CD4-positive, alpha-beta T cell treated with Interleukin-15 for 1 hour (primary cell): ENCODE results near the gene PRR29.

Source experiments
- DNase-seq: peaks from one replicate; pipeline ENCODE4 v3.0.0-alpha.2; 2020

The PRR29 gene

DNA sequence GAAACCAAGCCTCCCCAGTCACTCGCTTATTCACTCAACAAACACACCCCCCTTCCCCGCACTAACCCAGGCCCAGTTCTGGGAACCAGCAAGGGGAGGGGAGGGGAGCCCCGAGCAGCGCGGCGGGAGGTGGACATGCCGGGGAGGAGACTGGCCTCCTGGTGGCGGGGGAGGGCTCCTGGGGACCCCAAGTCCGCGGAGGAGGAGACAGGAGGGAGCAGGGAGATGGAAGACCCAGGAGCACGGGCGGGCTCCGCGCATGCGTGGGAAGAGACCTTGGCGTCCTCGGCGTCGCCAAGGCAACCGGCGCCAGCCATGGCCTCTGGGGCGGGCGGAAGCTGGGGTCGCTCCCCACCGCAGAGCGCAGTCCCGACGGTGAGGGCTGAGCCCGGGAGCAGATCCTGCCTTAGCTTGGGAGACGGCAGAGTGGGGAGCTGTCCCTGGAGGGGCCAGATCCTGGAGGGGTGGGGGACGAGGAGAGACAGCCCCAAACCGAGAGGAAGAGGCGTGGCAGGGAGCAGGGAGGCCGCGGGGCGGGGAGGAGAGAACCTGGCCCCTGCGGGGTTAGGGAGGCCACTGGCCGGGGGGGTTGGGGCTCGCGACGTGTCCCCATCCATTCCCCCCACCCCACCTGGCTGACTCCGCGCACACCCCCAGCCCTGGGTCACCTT, at the start of gene PRR29:
PRR29 (plus strand) TSS at position 302 of the 671 bp plus-strand sequence; CDS start at position 316, 14 bp downstream.
- DNase-seq = peak; percentile 81

DNA sequence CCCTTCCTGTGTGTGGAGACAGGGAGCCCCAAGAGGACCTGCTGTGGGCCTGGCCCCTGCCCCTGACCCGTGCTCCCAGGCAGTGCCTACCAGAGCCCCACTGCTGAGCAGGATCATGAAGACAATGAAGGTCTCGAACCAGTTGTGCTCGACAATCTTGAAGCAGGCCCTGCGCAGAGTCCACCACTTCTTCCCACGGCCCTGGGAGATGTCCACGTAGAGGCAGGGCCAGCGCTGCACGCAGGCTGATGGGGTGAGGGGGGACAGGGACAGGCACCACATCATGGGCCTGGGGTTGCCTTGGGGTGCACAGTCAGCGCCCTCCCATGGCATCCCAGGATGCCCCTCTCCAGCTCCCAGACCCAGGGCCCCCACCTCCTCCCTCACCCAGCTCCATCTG, 49.6 kb upstream of the PRR29 start:
- no peak for DNase-seq

DNA sequence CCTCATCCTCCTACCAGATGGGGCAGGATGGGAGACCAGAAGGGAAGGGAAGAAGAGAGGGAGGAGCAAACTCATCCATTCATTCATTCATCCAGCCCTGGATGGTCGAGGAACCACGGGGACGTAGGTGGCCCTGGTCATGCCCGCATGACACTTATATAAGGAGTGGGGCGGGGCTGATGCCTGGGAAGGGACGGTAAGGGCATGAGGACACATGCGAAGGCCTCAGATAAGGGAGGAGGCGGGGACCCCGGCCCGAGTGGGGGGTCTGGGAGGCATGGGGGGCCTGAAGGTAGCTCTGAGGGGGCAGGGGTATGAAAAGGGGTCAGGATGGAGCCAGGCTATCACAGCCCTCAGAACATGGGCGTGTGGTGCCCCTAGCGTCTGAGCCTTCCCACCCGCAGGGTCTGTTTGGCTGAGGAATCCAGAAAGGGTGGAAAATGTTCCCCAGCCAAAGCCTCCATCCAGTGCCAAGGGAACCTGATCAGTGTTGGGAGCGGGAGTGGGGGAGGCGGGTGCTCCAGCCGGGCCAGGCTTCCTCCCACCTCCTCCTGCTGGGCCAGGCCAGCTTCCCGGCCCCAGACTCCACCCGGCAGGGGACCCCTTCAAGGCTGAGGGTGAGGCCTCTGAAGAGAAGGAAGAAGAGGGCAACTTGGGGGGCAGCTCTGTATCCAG, 48.4 kb upstream of the PRR29 start:
- no peak for DNase-seq

DNA sequence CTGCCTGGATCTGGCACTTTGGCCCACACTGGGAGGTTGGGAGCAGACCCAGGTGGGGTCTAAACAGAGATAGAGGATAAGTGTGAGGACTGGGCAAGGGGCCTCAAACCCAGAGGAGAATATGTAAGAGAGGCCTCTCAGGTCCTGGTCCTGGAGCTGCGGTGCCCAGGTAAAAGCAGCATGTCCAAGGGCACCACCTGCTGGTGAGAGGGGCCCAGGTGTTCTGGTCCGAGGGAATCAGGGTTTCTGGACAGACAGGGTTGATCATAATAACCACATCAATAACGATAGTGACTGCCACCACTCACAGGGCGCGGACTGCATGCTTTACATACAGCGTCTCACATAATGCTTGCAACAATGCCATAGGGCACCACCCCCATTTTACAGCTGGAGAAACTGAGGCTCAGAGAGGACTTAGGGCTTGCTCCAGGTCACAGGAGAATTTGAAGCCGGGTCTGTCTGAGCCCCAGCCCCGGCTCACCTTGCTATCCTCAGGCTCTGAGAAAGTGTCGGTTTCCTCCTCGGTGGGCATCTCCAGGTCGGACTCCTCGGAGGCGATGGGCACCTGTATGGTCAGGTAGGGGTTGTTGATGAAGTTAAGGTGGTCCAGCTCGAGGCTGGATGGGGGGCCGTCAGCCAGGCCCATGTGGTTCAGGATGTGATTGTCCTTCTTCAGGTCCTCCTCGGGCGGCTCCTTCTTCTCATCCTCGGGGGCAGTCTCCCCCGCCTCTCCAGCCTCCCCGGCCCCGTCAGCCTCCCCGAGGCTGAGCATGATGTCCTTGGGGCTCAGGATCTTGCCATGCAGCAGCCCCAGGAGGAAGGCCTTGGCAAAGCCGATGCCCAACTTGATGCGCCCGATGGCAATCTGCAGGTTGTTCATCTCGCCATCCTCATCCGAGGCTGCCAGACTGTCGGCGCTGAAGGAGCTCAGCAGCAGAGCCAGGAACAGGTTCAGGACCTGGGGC, 46.9 kb upstream of the PRR29 start:
- peak; percentile 56 for DNase-seq

DNA sequence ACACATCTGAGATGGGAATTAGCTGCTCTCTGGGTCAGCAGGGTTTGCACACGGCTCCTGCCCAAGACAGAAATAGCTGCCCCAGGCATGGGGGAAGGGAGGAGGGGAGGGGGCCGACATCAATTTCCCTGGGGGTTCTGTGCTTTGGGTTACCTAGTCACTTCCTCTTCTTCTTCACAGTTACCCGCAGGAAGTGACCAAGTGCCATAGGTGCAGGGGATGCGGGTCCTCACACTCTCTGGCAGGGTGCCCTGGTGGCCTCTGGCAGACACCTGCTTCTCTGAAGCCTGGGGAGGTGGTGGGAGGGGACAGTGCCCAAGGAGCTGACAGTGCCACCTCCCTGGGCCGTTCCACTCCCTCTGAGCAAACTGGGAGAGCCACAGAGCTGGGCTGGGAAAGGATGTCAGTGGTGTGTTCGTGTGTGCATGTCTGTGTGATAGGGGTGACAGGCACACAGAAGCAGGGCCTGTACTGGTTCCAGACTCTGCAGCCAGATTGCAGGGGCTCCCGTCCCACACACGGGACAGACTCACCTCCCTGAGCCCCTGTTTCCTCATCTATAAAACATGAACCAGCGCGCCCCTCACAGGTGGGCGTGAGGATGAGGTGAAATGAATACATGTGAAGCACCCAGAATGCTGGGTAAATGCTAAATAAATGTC, 43.6 kb upstream of the PRR29 start:
- peak; percentile 68 for DNase-seq

DNA sequence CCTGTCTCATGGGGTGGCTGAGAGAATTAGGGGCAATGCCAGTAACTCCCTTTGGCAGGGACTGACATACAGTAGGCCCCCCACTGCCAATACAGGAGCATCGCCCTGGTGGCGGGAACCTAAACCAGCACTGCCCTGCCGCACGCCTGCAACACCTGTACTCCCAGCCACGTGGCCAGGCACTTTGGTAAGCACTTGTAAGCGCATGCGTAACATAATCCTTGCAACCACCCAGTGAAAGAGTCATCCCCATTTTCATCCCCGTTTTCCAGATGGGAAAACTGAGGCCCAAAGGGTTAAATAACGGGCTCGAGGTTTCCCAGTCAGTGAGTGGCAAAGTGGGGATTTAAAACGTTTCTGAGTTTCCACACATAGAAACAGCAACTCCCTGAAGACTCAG, 42.9 kb upstream of the PRR29 start:
- no peak for DNase-seq

DNA sequence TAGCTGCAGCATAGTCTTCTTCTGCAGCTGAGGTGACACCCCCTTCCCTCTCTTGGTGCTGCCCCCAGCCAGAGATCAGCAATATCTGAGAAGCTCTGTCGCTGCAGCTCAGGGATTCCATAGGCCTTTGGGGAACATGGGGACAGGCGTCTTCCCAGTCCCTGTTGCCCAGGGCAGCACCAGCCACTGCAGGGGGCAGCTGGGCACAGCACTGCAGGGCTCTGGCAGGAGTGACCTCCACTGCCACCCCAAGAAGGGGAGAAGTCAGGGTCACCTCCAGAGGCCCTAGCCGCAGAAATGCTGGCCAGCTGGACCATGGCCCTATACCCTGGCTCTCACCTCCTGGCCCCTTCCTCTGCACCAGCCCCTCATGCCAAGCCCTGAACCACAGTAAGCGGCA, 42.4 kb upstream of the PRR29 start:
- no peak for DNase-seq

DNA sequence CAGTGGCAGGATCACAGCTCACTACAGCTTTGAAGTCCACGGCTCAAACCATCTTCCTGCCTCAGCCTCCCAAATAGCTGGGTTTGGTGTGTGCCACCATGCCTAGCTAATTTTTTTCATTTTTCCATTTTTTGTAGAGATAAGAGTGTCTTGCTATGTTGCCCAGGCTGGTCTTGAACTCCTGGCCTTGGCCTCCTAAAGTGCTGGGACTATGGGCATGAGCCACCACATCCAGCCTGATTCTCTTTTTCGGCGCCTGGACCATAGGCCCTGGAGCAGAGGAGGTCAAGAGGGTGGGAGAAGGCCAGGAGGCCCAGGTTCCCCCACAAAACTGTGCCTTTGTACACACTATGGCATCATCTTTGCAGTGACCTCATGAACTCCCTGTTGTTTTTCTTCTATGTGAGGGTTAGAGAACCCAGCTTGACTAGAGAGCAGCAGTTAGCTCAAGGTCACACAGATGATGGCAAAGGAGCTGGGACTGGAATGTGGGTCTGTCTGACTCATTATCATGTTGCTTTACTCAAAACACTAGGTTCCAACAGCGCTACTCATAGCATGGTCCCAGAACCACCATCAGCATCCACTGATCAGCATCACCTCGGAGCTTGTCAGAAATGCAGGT, 41.7 kb upstream of the PRR29 start:
- DNase-seq = no peak

DNA sequence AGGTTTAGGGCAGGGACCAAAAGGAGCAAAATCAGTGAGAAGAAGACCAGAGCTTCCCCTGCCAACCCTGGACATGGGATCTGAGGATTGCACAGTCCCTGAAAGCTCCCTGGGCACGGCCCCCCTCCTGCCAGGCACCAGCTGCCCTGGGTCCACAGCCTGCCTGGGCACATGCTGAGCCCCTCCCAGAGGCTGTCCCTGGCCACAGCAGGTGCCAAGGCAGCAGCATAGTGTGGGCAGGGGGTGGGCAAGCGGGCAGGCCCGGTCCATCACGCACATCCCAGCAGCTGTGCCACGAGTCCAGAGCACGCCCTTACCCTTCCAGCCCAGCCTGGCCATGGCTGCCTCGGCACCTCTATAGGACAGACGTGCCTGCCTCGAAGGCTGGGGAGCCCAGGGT, 38.1 kb upstream of the PRR29 start:
- DNase-seq = no peak

DNA sequence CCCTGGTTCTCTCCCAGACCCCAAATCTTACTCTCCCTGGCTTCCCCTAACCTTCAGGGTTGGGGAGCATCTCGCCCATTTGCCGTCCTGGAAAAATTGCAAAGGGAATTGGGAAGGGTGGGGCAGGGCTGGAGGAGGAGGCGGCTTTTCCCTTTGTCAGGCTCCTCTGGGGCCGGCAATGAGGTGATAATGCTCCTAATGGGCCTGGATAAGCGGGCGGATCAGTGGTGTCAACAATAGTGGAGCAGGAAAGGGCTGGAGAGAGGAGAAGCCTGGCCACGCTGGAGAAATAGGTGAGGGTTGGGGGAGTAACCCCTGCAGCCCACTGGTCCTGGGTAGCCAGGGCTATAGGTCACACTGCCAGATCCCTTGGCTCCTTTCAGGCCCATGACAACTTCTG, 37.7 kb upstream of the PRR29 start:
- DNase-seq = no peak

DNA sequence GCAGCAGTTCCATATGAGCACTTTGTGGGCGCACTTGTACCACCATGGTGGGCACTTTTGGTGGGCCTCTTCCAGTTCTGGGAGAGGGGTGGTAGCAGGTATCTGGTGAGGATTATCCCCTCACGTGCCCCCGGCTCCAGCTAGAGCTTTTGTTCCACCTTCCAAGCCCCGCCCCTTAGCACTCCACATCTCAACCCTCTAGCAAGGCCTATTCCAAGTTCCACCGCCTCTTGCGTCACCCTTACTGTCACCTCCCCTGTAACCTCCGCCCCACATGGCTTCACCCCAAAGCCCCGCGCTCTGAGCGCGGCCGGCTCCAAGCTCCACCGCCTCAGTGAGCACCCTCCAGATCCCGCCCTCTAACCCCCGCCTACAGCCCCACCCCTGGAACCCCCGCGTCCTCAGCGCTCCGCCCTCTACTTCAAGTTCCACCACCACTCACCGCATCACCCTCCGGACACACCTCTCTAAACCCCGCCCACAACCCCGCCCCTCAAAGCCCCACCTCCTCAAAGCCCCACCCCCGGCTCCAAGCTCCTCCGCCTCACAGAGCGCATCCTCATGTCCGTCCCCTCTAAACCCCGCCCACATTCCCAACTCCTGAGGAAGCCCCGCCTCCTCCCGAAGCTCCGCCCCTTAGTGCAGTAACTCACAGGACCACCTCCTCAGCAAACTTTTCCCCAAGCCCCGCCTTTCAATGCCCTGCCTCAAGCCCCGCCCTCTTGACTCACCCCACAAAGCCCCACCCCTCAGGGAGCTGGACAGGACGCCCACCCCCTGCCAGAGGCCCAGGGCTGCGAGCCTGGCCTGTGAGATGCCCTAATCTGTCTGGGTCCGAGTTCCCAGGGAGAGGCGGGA, 36.6 kb upstream of the PRR29 start:
- peak; percentile 71 for DNase-seq

DNA sequence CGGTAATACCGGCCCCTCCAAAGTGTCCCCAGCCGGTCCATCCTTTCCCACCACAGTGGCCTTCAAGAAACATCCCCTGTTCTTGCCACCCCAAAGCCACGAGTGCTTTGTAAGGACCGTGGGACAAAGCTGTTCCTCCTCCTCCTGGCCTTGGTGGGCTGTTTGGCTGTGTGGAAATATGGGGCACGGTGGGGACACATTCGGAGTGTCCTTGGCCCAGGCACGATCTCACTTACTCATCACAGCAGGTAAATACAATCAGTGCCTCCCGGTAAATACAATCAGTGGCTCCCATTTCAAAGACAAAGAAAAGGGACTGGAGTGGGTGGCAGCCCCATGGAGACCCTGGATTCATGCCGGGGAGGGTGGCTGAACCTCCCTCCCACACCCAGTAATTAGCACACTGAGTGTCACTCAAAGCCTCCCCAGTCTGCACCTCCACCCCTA, 35.8 kb upstream of the PRR29 start:
- no peak for DNase-seq

DNA sequence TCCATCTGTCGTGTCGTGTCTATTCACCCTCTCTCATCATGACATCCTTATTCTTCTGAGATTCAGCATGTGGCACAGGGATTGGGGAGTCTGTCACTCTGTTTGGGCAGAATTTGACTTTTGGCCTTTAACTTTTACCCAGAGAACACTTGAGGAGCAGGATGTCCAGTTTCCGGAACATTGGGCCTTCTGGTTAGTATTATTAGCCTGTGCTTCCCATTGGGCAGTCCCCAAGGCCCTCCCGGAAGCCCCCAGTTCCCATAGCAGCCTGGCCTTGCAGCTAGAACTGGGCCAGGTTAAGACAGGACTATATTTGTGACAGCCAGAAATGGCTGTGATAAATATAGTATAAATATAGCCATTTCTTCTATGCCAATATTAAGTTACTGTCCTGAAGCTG, 35.0 kb upstream of the PRR29 start:
- no peak for DNase-seq

DNA sequence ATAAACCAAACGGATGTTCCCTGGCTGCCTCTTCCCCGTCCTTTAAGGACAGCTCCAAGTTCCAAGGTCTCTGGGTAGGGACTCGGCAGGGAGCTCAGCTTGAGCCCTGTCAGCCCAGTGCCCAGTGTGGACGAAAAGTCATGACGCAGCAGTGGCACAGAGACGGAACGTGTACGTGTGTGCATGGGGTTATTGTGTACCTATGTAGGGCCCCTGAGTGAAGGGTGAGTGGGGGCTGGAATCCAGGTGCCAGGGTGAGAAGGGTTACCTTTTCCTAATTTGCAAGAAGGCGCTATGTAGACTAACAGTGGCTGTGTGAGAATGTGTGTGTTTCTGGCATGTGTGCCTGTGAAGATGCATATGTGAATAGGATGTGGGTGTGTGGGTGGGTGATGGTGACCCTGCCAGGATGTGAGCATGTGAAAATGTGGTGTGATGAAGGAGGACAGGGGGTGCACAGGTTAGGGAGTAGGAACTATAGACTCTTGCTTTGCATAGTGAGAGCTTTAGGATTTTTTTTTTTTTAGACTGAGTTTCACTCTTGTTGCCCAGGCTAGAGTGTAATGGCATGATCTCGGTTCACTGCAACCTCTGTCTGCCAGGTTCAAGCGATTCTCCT, 31.4 kb upstream of the PRR29 start:
- DNase-seq = no peak

DNA sequence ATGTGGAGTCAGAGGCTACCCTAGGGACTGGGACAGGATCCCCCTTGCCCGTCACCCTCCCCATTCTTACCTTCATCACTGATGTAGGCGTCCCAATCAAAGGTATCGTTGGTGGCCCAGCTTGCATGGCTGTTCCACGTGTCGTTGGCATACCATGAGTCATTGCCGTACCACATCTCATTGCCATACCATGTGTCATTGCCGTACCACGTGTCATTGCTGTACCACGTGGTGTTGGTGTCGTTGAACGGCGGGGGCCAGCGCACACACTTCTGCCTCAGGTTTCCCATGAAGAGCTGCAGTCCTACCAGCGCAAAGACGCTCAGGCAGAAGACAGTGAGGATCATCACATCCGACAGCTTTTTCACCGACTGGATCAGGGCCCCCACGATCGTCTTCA, 30.2 kb upstream of the PRR29 start:
- no peak for DNase-seq

DNA sequence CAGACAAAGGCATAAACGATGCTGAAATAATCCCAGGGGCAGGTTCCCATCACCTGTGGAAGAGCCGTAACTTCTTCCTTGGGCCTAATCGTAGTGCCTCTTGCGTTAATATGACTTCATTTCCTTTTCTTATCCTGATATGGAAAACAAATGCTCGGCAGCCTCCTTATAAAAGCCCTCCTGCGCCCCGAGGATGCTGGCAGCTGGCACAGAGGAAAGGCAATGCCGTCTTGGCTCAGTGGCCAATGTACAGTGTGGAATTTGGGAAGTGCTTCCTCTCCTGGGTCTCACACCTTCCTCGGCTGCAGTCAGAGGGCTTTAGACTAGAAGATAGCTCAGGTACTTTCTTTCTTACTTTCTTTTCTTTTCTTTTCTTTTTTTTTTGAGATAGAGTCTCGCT, 28.9 kb upstream of the PRR29 start:
- no peak for DNase-seq

DNA sequence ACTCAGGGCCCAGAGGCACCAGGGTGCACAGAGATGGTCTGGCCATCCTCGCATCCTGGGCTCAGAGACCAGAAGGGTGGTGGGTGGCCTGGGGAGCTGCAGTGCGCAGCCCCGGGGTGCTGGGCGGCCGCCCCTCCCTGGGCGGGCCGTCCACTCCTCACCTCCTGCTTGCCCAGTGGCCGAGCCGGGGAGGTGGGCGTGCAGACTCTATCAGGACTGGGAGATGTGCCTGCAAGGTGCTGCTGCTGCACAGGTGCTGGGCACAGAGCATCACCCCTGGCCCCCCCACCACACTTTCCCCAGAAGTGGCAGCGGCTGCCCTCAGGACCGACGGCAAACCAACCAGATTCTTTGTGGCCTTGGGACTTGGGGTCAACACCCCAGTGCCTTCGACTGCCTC, 25.4 kb upstream of the PRR29 start, which contains the start of gene SCN4A:
SCN4A (minus strand) TSS at position 123 of the 400 bp plus-strand sequence; CDS start at position 46, 77 bp downstream.
- no peak for DNase-seq

DNA sequence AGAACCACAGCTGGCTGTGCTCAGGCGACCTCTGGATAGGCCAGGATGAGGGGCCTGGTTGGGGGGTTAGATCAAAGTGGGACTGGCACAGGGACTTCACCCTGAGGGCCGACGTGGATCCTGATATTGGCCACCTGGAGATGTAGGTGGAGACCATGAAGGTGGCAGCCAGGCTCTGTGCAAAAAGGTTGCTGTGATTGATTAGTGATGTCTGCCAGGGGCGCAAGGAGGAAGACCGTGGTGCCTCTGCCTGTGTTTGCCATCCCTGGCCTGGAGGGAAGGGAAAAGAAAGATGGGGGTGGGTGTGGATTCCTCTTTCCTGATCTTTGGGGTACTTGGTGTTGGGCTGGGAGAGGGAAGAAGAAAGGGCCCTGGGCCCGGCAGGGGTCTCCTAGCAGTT, 24.9 kb upstream of the PRR29 start:
- no peak for DNase-seq

DNA sequence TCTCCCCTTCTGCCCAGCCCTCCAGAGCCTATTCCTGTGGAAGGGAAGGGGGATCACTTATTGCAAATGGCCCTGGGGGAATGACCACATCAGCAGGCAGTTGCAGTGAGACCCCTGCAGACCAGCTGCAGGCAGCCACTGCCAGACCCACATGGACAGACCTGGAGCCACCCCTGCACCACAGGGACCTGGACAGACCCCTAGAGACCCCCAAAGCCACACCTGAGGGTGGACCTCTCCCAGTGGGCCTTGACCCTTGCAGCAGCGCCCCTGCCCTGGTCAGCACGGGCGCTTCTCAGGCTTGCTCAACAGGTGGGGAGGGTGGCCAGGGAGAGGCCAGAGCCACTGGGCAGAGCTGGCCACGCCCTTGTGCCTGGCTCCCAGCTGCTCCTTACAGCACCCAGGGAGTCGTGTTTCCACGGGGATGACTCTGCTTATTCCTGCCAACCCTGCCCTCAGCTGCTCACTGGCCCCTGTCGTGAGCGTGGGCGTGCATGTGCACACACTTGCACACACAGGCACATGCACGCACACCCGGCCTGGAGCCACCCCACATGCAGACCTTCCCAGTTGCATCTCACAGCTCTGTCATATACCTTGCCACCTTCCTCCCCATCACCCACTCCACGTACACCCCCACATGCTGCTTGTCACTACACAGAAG, 24.1 kb upstream of the PRR29 start:
- no peak for DNase-seq

DNA sequence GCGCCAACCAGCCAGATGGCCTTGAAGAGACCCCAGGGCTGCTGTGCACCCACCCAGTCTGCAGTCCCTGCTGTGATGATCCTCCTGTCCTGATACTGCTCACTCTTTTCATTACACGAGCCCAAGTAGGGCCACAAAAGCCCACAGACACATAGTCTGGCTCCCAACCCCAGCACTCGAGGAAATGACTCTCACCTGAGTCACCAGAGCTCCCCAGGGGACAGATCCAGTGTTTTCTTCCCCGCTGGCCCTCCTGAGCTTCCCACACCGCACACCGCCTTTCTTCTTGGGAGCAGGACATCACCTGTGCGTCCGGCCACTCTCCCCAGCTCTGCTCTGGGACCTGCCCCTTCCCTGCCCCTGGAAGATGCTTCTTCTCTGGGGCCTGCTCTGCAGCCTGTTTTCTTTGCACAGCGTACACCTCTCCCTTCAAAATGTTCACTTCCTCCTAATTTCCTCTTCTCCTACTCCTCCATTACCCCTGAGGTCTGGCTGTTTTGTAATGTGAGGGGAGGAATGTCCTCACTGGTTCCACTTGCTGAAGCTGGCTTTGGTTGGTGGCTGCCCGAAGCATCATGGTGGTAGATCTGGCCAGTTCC, 23.5 kb upstream of the PRR29 start:
- DNase-seq = no peak
